Keratinocyte (primary cell): ENCODE measurements around the gene MELK. TPM values are rescaled to one million over a fixed set of nuclear protein-coding genes. Genes with fewer than 3 reads are reported as not detected.
"Not testable (repeated sequence)": the region's sequence is repeated elsewhere in the genome, so short reads cannot be mapped to it uniquely, and the experiment has no call there.

Experiments used
- DNase-seq: peaks from one replicate; pipeline ENCODE4 v3.0.0-alpha.2; 2011; ENCODE audit warnings: low read depth, missing footprints, low spot score
- FAIRE-seq: peaks from 2 replicates; lab custom pipeline; 2011; peaks lifted over from hg19 to GRCh38; lab: Jason Lieb, UNC
- H2AFZ ChIP-seq: 2 replicates; pipeline ENCODE4 v1.6.0; 2012; ENCODE audit warnings: low read length, control low read depth, inconsistent platforms; ENCODE audit not compliant: control insufficient read depth
- H3K27ac ChIP-seq: 2 replicates; pipeline ENCODE4 v1.5.1; 2011; ENCODE audit warnings: low read length; ENCODE audit not compliant: control insufficient read depth, insufficient read depth
- H3K27me3 ChIP-seq: 3 replicates; pipeline ENCODE4 v1.6.0; 2011; ENCODE audit warnings: low read length; ENCODE audit not compliant: control insufficient read depth, insufficient read depth; ENCODE audit errors: extremely low read depth
- H3K36me3 ChIP-seq, 2 experiments: 2 replicates in 1 of 2; 3 replicates in 1 of 2; pipeline ENCODE4 v1.5.1; 2011; ENCODE audit warnings: low read length in 2 of 2, mild to moderate bottlenecking in 1 of 2; ENCODE audit not compliant: control insufficient read depth in 2 of 2, insufficient read depth in 2 of 2; ENCODE audit errors: extremely low read depth in 1 of 2
- H3K4me1 ChIP-seq: 3 replicates; pipeline ENCODE4 v1.5.1; 2011; ENCODE audit warnings: low read length; ENCODE audit not compliant: control insufficient read depth, insufficient read depth; ENCODE audit errors: extremely low read depth
- H3K4me2 ChIP-seq: 3 replicates; pipeline ENCODE4 v1.6.0; 2011; ENCODE audit warnings: low read depth, low read length; ENCODE audit not compliant: control insufficient read depth, insufficient read depth; ENCODE audit errors: extremely low read depth
- H3K4me3 ChIP-seq, 3 experiments: fragments of 200-600 bp in 1 of 3; sonication (generic) in 1 of 3; 2 replicates in 2 of 3; 3 replicates in 1 of 3; pipeline ENCODE4 v1.5.1; 2011 to 2016; ENCODE audit warnings: low read length in 3 of 3, mild to moderate bottlenecking in 3 of 3, control low read depth in 2 of 3, inconsistent platforms in 1 of 3, low read depth in 1 of 3, mixed read lengths in 1 of 3, mixed run types in 1 of 3, moderate library complexity in 1 of 3; ENCODE audit not compliant: control insufficient read depth in 2 of 3, insufficient read depth in 2 of 3; ENCODE audit errors: extremely low read depth in 1 of 3
- H3K79me2 ChIP-seq: 2 replicates; pipeline ENCODE4 v1.6.0; 2012; ENCODE audit warnings: low read length; ENCODE audit not compliant: control insufficient read depth, insufficient read depth
- H3K9ac ChIP-seq: 3 replicates; pipeline ENCODE4 v1.6.0; 2011; ENCODE audit warnings: low read length; ENCODE audit not compliant: control insufficient read depth, insufficient read depth; ENCODE audit errors: extremely low read depth
- H3K9me1 ChIP-seq: 3 replicates; pipeline ENCODE4 v1.6.0; 2011; ENCODE audit warnings: low read length; ENCODE audit not compliant: control insufficient read depth, insufficient read depth; ENCODE audit errors: extremely low read depth
- H3K9me3 ChIP-seq: 2 replicates; pipeline ENCODE4 v1.5.1; 2012; ENCODE audit warnings: low read depth, low read length; ENCODE audit not compliant: control insufficient read depth
- H4K20me1 ChIP-seq: 3 replicates; pipeline ENCODE4 v1.6.0; 2011; ENCODE audit warnings: low read length; ENCODE audit not compliant: control insufficient read depth, insufficient read depth; ENCODE audit errors: extremely low read depth
- CTCF ChIP-seq, 3 experiments: IDR thresholded peaks in 1 of 3; conservative IDR thresholded peaks in 1 of 3; optimal IDR thresholded peaks in 1 of 3; 2 replicates in 2 of 3; 3 replicates in 1 of 3; pipeline versions ENCODE3 to v1.5.1; 2011; ENCODE audit warnings: low read length in 3 of 3, mild to moderate bottlenecking in 3 of 3, moderate library complexity in 2 of 3, control low read depth in 1 of 3, inconsistent platforms in 1 of 3; ENCODE audit not compliant: insufficient read depth in 2 of 3; ENCODE audit errors: extremely low read depth in 1 of 3
- EZH2 ChIP-seq: IDR thresholded peaks from one replicate; pipeline ENCODE4 v1.6.1; 2012; ENCODE audit warnings: inconsistent platforms, mild to moderate bottlenecking, low read length, moderate library complexity
- dilution Hi-C: fragments of 300-500 bp; cut with MboI; formaldehyde crosslinking; loops from one replicate; pipeline ENCODE4 v1.7.0; 2020; ENCODE audit warnings: low sequenced_read_pairs; ENCODE audit not compliant: extremely low pct_ligation_motif_present
- polyA plus RNA-seq, 5 experiments: library from polyadenylated mRNA; depleted of rRNA in 3 of 5; stranded (reverse) in 3 of 5; stranded (forward) in 1 of 5; unstranded in 1 of 5; fragments of >200 nt; gene quantifications; 1 replicate in 1 of 5; 2 replicates in 3 of 5; 3 replicates in 1 of 5; pipeline versions ENCODE4 v1.2.1 to v1.2.3, GENCODE V29; 2011 to 2012; ENCODE audit warnings: missing spikeins in 2 of 5, low read depth in 1 of 5, low replicate concordance in 1 of 5

The MELK gene
- polyA plus RNA-seq, 1 donor (not counting 4 experiments of a cell fraction or from before 2014, with no cell fraction given), result 45.3 TPM

- DNase-seq (no peak), FAIRE-seq (no peak)
- H3K27me3 ChIP-seq, result peaks cover 3% of the 10 kb centered on the region
- no peaks in the 10 kb centered on the region for H3K9me1 ChIP-seq
- no peaks in the 10 kb centered on the region for H3K79me2 ChIP-seq
- no peaks in the 10 kb centered on the region for H3K4me1 ChIP-seq
- H3K4me3 ChIP-seq, result no peak overlapping the region
- H3K9me3 ChIP-seq, result no peaks in the 10 kb centered on the region
- dilution Hi-C loops, result no loop called here
- no peaks in the 10 kb centered on the region for H3K36me3 ChIP-seq
- H3K4me2 ChIP-seq, result no peak overlapping the region
- H3K27ac ChIP-seq, result no peak overlapping the region
- no peak overlapping the region for H2AFZ ChIP-seq
- TF ChIP-seq CTCF (optimal IDR thresholded peaks at IDR 0.05 in 1 of 3, IDR thresholded peaks at IDR 0.05 in 1 of 3, conservative IDR thresholded peaks at IDR 0.05 in 1 of 3; ENCODE audit: extremely low read depth in 1 of 3, insufficient read depth in 2 of 3, low read length in 3 of 3) (no peak), EZH2 (no peak)
- H4K20me1 ChIP-seq, result no peaks in the 10 kb centered on the region
- no peak overlapping the region for H3K9ac ChIP-seq
Observed at GRCh38 chr9:36532353-36532752, 40.3 kb upstream of the MELK start.

GRCh38 chr9:36533726-36534125 is 39.0 kb upstream of the MELK start:
- DNase-seq, H3K27ac ChIP-seq, H3K36me3 ChIP-seq, H3K4me1 ChIP-seq, H3K9me1 ChIP-seq, H3K9ac ChIP-seq, FAIRE-seq, H3K4me2 ChIP-seq, H3K79me2 ChIP-seq, H3K9me3 ChIP-seq, dilution Hi-C loops, H3K4me3 ChIP-seq, H2AFZ ChIP-seq, H4K20me1 ChIP-seq, H3K27me3 ChIP-seq: not testable (repeated sequence)

- Histone ChIP-seq H3K27me3 (peaks cover 3% of the 10 kb centered on the region), H3K79me2 (no peaks in the 10 kb centered on the region), H3K9me1 (no peaks in the 10 kb centered on the region), H3K4me1 (no peaks in the 10 kb centered on the region), H3K27ac (no peak overlapping the region), H3K9me3 (no peaks in the 10 kb centered on the region), H3K9ac (no peak overlapping the region), H3K4me2 (no peak overlapping the region), H2AFZ (no peak overlapping the region), H4K20me1 (no peaks in the 10 kb centered on the region), H3K4me3 (no peak overlapping the region), H3K36me3 (no peaks in the 10 kb centered on the region)
- no peak for TF ChIP-seq CTCF (optimal IDR thresholded peaks at IDR 0.05 in 1 of 3, IDR thresholded peaks at IDR 0.05 in 1 of 3, conservative IDR thresholded peaks at IDR 0.05 in 1 of 3; ENCODE audit: extremely low read depth in 1 of 3, insufficient read depth in 2 of 3, low read length in 3 of 3)
- TF ChIP-seq EZH2, result no peak
- DNase-seq (no peak), FAIRE-seq (no peak)
- dilution Hi-C loops, result no loop called here
Observed at GRCh38 chr9:36535107-36535506, 37.6 kb upstream of the MELK start.
